ENCODE data around the gene HARS1.
"Not testable (repeated sequence)": the region's sequence is repeated elsewhere in the genome, so short reads cannot be mapped to it uniquely, and the experiment has no call there.

The HARS1 gene

DNA sequence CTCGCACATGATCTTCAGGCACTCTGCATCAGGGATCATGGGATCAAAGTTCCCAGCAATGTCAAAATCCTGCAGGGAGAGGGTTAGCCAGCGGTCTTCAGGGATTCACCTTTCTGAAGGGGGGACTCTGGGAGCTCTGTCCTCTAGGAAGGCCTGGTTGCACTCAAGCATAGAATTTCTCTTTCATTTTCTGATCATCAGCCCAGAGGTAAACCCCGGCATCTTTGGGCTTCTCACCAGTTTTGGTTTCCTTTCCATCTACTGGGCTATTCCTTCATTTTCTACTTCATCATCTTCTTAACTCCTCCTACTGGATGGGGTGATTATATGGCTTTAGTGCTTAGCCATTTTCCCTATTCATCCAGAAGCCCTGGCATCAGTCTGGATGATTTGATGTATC lies 13.2 kb downstream of the HARS1 start:
- no peak for DNase-seq (ENCODE audit: low read depth)

DNA sequence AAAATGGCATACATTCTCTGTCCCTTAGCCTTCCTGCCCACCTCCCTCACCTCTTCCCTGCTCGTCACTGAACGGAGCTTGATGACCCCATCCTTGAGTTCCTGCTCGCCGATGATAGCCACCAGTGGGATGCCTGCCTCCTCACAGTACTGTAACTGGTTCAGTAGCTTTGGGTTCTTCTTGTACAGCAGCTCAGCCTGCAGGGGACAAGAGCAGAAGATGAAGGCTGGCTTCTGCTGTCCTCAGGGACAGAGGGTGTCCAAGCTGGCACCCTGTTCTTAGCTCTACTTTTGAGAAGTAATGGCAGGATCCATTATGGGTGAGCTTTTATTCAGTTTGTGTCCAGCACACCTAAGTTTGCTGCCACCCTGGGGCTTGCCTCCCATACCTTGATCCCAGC lies 16.5 kb downstream of the HARS1 start:
- DNase-seq (ENCODE audit: low read depth): no peak

DNA sequence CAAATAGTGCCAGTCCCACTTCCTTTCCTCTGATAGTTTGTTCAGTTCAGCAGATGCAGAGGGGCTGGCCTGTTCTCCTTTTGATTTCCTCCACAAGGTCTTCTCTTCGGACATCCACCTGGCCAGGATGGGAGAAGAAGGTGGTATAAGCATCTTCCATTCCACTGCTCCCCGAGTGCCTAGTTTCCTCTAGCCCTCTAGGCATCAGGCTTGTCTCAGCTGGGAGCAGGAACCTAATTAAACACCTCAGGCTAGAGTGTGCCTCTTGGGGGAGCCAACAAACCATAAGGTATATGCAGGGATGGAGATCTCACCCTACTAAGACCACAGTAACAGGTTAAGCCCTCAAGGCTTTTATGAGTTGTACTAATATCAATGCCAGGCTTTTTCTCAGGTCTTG lies 17.0 kb downstream of the HARS1 start:
- no peak for DNase-seq (ENCODE audit: low read depth)

DNA sequence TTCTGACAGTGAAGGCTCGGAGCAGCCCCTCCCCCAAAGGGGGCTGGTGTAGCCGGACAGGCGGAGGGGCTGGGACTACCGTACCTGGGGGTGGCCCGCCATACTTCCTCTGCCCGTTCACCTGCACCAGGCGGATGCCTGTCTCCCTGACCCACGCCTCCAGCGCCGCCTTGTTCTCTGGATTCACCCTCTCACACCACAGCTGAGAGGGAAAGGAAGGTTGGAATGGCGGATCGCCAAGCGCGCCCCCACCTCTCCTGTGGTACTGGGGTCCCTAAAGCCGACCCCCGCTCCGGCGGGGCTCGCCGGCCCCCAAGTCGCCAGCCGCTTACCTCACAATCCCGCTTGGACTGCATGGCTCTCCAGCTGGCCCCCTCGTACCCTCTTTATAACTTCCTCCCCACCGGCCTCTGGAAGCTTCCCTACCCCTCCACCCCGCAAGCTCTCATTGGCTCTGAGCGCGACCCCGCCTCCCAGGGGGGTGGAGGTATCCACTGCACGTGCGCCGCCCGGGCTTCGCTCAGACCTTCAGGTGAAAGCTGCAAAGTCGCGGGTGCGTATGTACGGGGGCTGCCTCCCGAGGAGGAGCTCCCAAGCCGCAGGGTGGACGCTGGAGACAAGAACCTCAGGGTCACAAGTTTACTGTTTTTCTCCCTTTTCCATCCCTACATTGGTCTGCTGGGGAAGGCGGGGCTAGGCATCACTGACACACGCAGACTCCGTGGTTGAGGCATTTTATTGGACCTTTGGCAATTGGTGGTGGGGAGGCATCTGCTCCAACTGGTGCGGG lies 17.8 kb downstream of the HARS1 start, which contains the start of gene DND1:
TSS of gene DND1 (minus strand) at position 390 of the 790 bp plus-strand sequence. CDS start at position 356, 34 bp downstream.
- DNase-seq (ENCODE audit: low read depth): no peak

DNA sequence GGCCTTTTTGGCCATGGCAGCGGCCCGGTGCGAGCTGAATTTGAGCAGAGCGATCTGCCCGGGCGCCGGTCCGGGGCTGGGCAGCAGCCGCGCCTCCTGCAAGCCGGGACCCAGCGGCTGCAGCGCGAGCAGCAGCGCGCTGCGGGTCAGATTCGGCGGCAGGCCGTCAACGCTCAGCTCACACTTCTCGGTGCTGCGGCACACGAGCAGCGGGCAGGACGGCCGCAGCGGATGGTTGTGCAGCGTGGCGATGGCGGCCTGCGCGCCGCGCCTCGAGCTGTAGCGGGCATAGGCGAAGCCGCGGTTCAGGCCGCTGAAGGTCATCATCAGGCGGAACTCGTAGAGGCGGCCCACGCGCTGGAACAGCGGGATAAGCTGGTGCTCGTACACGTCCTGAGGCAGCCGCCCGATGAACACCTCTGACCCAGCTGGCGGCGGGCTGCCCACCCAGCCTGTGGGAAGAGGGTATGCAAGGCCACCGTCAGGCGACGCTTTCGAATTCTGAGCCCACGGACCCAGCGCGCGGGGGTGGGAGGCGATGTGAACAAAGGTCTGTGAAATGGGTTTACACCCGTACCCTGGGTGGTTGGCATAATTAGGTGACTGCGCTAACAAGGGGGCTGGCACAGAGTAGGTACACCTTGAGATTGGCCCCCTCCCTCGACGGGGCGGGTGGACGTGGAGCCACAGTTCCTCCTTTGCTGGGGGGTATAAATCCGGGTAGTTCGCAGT lies 18.5 kb downstream of the HARS1 start:
- DNase-seq (ENCODE audit: low read depth): no peak

DNA sequence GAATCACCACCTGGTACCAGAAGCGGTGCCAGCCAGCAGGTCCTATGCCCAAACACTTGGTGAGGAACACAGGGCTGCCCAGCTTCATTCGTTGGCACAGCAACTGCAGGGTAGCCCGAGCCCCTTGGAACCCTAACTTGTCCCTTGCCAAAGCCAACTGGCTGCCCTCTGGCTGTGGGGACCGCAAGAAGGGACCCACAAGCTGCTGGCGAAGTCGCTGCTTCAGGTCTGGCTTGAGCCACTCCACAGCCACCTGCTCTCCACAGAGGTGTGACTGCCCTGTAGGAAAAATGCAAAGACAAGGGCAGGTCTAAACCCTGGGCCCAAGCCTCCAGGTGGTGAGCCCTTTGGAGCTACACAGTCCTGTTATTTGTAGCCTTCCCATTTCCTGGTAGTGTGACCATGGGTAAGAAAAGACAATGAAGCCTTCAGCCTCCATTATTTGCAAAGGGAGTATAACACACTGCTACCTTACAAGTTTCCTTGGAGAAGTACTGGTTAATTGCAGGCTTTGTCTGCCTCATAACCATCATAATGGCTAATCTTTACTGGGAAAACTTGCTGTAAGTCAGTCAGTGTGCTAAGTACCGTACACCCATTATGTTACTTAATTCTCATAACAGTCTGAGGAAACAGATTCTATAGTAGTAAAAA lies 19.6 kb downstream of the HARS1 start:
- no peak for DNase-seq (ENCODE audit: low read depth)

DNA sequence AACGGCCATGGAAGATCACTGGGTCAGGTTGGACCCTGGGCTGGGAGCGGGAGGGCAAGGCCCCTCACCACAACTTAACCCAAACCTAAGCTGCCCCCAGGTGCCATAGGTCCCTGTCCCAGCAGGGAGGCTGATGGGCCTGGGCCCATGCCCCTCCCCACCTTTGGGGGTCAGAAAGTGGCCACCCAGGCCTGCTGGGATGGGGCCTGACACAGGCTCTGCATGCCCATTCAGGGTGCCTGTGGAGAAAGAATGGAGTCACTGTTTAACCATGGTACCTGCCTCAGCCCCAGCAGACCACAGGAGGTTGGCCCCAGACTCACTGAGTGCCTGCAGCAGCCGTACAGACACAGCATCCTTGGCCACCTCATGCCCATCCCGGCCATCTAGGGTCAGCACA lies 20.1 kb downstream of the HARS1 start:
- DNase-seq (ENCODE audit: low read depth): not testable (repeated sequence)

DNA sequence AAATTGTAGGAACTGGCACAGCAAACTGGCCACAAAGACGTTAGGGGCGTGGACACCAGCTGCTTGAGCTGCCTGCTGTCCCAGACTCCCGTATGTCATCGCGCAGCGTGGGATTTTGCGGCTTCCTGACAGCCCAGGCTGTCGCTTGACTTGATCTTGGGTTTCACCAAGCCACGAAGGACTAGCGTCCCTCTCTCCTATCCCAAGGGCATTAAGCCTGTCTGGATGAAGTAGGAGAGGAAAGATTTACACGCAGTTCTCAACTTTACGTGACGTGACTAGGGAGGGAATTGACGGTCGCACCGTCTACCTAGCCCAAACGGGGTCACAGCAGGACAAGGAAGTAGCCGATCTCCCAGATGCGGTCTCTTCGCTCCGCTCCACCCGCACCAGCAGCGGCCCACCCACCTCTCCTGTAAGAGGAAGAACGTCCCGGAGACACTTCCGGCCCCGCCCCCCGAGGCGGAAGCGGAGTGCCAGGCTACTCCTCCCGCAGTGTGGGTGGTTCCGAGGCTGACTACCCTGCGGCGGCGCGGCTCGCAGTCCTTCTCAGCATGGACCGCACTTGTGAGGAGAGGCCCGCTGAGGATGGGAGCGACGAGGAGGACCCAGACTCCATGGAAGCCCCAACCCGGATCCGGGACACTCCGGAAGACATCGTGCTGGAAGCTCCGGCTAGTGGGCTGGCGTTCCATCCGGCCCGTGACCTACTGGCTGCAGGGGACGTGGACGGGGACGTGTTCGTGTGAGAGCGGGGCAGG lies 26.6 kb downstream of the HARS1 start, which contains the start of gene WDR55:
TSS of gene WDR55 (plus strand) at position 546 of the 761 bp plus-strand sequence. CDS start at position 555, 9 bp downstream.
- DNase-seq (ENCODE audit: low read depth): peak; percentile 97

DNA sequence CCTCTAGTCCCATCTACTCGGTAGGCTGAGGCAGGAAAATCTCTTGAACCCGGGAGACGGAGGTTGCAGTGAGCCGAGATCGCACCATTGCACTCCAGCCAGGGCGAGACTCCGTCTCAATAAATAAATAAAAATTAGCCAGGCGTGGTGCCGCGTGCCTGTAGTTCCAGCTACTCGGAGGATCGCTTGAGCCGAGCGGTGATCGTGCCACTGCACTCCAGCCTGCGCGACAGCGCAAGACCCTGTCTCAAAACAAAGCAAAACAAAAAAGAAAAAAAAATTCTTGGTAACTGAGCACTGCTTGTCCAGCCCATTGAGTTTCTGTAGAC lies 27.2 kb downstream of the HARS1 start:
- DNase-seq (ENCODE audit: low read depth): no peak

DNA sequence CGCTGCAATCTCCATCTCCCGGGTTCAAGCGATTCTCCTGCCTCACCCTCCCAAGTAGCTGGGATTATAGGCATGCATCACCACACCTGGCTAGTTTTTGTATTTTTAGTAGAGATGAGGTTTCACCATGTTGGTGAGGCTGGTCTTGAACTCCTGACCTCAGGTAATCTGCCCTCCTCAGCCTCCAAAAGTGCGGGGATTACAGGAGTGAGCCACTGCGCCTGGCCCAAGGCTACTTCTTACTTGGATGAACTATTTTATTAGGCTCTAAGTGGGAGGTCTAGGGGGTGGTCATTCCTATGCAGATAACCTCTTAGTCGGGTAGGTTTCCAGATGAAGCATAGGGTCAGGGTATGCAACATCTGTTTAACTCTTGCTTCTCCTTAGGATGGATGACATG lies 30.8 kb downstream of the HARS1 start:
- DNase-seq (ENCODE audit: low read depth): not testable (repeated sequence)

DNA sequence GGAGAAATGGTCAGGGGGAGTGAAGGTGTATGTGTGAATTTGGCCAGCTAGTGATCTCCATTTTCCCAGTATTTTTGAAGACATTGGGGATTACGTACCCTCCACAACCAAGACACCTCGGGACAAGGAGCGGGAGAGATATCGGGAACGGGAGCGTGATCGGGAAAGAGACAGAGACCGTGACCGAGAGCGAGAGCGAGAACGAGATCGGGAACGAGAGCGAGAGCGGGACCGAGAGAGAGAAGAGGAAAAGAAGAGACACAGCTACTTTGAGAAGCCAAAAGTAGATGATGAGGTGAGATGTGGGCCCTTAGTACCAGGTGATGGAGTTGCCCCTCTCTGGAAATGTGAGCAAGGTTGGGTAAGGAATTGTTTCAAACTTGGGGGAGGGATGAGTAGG lies 32.3 kb downstream of the HARS1 start:
- DNase-seq (ENCODE audit: low read depth): no peak

DNA sequence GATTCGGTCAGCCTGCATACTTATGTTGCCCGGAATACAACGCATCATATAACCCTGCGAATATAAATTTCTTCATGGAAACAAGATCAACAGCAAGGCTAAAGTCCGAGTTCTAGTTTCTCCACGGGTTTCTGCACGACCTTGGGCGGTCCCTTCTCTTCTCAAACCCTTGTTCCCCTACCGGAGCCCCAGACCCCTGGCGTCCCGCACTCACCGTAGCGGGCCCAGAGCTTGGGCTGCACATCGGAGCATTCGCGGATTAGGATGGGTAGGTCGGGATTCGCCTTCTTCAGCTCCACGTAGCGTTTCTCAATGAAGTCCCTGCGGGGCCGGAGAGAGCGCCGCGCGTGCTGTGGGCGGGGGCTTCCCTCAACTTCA lies 44.1 kb downstream of the HARS1 start:
- no peak for DNase-seq (ENCODE audit: low read depth)

DNA sequence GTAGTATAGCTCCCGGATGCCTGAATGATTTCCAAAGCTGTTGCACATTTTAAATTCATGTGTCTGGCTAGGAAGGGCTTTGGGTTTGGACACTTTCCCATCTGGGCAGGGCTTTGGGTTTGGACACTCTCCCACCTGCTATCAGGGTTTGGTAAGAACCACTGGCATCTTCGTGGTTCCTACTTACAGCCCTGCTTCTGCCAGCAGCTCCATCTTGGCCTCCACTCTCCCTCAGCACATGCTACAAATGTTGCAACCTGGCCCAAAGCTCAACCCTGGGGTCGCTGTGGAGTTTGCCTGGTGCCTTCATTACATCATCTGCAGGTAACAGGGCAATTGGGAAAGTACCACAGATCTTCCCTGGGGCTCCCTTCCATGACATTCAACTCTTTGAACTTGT lies 48.5 kb downstream of the HARS1 start:
- DNase-seq (ENCODE audit: low read depth): no peak

DNA sequence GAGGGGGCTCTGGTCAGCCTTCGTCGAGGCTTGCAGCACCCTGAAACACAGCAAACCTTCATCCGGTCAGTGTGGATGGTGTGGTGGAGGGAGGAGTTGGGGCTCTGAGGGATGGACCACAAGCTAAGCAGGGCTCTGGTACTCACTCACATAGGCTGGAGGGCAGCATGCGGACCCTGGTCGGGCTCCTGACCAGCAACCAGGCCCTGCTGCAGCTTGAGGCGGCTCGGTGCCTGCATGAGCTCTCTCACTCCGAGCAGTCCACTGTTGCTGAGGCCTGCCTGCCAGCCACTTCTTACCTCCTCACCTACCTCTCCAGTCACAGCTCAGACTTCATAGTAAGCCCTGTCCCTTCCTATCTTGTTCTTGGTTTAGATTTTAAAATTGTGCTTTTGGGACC lies 49.5 kb downstream of the HARS1 start:
- no peak for DNase-seq (ENCODE audit: low read depth)

DNA sequence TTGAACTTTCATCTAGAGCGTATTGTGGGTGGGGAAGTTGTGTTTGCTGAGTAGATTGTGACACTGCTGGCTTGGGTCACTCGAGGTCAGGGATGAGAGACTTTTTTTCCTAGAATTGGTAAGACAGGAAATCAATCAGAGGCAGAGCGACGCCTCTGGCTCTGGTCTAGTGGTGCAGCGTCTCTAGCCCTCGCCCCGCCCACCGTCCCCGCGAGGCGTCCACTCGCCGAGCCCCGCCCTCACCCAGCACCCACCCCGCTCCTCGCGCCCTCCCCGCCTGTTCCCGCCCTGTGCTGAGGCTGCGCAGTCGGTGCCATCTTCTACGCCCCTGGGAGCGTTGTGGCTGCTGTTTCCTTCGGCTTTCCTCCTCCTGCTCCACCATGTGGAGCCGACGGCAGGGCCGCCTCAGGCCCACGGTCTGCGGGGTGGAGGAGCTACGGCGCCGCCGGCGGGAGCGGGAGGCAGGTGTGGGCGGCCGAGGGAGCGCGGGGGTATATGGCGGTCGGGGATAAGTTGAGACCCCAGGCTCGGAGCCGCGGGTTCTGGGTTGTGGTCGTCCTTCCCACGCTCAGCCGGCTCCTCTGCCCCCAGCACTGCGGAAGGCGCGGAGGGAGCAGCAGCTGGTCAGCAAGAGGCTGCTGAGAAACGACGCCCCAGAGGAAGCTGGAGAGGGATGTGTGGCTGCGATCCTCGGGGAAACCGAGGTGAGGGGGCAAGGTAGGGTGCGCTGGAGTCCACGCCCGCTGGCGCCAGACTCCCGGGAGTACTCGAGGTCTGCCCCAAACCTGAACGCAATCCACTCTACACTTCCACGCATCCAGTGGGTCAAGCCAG lies 51.8 kb downstream of the HARS1 start, which contains the start of gene TMCO6:
TSS of gene TMCO6 (plus strand) at position 304 of the 834 bp plus-strand sequence. CDS start at position 381, 77 bp downstream.
- DNase-seq (ENCODE audit: low read depth): peak; percentile 96

DNA sequence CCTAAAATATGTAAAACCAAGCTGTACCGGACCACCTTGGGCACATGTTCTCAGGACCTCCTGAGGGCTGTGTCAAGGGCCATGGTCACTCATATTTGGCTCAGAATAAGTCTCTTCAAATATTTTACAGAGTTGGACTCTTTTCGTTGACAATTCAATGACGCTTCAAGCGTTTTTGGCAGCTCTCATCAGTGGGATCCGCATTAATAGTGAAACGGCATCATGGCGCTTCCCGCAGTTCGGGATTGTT lies 52.3 kb downstream of the HARS1 start:
- not testable (repeated sequence) for DNase-seq (ENCODE audit: low read depth)

DNA sequence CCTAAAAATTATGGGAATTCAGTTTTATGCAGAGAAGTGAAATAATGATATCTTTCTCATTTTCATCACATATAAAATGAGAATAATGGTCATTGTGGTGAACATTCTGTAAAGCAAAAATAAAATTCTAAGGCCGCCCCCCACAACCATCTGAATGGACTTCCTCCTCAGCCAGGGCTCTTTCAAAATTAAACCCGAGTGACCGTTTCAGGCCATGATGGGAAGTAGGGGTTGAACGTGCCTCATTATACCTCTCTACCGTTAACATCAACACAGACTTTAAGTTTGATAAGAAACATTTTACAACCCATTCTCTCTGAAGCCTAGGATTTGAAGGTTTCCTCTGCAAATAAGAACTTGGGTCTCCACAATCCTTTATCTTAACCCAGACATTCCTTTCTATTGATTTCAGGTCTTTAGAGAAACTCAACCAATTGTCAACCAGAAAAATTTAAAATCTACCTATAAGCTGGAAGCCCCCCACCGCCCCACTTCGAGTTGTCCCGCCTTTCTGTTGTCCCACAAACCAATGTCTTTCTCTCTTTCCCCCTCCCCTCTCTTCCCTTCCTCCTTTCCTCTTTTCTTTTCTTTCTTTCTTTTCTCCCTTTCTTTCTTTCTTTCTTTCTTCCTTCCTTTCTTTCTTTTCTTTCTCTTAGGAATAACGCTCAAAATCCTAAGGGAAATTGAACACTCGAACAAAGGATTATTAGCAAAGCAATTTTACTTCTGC lies 53.6 kb downstream of the HARS1 start:
- DNase-seq (ENCODE audit: low read depth): no peak

DNA sequence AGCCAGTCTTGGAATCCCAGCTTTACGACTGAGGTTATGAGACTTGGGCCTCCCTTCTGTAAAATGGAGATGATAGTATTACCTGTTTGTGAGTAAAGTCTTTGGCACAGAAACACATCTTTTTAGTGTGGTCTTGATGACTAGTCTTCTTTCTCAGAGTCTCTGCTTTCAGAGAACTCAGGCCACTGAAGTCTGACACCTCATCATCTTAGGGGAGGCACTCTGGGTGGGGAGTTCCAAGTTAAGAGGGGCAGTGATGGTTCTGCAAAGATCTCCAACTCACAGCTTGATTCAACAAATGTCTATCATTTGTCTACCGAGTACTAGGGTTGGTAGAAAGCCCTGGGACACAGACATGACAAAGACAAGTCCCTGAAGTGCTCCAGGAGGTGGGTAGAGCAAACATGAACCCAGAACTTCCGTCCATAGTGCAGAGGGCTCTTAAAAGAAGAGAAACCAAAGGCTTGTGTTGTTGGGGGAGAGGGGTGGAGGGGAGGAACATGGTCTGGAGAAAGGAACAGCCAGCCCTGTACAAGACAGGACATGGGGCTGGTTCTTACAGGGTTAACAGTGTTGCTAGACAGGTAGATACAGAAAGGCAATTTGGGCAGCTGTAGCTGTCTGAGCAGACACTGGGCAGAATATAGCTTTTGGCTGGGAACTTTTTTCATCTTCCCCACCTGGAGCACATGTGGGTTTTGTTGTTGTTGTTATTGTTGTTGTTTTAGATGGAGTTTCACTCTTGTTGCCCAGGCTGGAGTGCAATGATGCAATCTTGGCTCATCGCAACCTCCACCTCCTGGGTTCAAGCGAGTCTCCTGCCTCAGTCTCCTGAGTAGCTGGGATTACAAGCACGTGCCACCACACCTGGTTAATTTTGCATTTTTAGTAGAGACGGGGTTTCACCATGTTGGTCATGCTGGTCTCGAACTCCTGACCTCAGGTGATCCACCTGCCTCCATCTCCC lies 55.6 kb downstream of the HARS1 start:
- no peak for DNase-seq (ENCODE audit: low read depth)

DNA sequence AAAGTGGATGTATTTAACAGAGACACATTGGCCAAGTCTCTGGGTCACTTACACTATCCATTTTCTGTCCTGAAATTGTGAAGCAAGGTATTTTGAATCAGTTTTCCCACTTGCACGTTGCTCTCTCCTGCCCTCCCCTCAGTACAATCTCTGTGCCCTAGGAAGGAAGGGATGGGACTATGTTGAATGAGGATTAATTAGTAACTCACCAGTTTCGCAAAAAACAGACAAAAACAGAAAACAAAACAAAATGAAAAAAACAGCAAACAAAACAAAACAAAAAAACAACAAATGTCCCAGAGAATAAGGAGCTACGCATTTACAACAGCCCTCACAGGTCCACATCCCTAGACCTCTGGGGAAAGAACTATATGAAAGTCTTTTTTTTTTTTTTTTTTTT lies 57.1 kb downstream of the HARS1 start:
- no peak for DNase-seq (ENCODE audit: low read depth)

DNA sequence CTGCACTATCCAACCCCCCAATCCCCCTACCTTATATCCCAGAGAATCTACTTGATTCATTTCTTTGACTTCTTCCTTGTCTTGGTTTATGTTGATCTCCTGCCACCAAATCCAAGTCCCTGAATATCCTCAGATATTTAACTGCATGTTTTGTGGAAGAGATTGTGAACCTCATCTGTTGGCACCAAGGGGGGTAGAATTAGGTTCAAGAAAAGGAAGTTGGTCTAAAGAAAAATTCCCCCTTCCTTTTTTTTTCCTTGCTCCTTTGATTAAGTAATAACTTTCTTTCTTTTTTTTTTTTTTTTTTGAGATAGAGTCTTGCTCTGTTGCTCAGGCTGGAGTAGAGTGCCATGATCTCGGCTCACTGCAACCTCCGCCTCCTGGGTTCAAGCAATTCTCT lies 57.7 kb downstream of the HARS1 start:
- DNase-seq (ENCODE audit: low read depth): no peak
